ENCODE data around the gene RHOG. TPM values are rescaled to one million over a fixed set of nuclear protein-coding genes. Genes with fewer than 3 reads are reported as not detected.

The RHOG gene
- total and polyA plus RNA-seq, 8 donors, result 5.9 to 101 (median 34.0) TPM

DNA sequence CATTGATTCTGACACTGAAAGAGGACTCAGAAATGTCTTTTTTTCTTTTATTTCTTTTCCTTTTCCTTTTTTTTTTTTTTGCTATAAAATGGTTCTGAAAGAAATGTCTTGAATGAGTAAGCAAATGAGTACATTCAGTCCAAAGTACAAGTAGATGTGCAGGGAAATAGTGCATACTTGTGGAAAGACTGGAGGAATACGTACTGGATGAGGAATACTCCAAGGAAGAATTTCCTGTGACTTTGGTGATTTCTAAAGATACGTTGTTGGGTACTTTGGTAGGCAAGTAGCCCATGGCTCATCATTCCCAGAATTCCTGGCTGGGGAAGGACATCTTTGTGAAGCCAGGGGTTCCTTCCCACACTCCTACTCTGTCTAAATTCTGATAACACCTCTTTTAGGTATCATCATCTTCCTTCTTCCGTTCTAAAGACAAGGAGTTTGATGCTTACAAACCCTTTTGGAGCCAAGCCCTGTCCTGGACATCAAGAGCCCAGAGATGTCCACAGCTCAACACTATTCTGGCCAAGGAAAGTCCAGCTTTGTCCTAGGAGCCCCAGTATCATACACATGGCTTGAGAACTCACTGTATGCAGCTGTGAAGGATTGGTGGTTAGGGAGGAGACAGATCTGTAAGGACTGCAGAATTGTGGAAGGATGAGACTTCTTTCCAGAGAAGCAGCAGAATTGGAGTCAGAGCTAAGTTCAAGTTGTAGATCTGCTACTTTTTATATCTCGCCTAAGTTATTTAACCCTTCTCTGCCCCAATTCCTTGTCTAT, 38.6 kb downstream of the RHOG start:
- no peaks in the 10 kb centered on the region for H3K9me3 ChIP-seq
- no peak for TF ChIP-seq POLR2AphosphoS5 (IDR thresholded peaks at IDR 0.05)
- TF ChIP-seq EP300 (IDR thresholded peaks at IDR 0.05), result no peak
- no peak for TF ChIP-seq POLR2A (IDR thresholded peaks at IDR 0.05)
- TF ChIP-seq, protein P1, sequence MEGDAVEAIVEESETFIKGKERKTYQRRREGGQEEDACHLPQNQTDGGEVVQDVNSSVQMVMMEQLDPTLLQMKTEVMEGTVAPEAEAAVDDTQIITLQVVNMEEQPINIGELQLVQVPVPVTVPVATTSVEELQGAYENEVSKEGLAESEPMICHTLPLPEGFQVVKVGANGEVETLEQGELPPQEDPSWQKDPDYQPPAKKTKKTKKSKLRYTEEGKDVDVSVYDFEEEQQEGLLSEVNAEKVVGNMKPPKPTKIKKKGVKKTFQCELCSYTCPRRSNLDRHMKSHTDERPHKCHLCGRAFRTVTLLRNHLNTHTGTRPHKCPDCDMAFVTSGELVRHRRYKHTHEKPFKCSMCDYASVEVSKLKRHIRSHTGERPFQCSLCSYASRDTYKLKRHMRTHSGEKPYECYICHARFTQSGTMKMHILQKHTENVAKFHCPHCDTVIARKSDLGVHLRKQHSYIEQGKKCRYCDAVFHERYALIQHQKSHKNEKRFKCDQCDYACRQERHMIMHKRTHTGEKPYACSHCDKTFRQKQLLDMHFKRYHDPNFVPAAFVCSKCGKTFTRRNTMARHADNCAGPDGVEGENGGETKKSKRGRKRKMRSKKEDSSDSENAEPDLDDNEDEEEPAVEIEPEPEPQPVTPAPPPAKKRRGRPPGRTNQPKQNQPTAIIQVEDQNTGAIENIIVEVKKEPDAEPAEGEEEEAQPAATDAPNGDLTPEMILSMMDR (IDR thresholded peaks at IDR 0.05), result no peak
- H3K36me3 ChIP-seq, result no peaks in the 10 kb centered on the region
- H3K27me3 ChIP-seq, result no peaks in the 10 kb centered on the region
- H3K4me1 ChIP-seq, result peaks cover 5 to 9% (median 9%) of the 10 kb centered on the region in 4 donors
- no peak overlapping the region for H3K27ac ChIP-seq
- WGBS, 5 donors, result 63 to 81% (median 71%) methylated on average over 4 of the region's 4 CpGs
- intact Hi-C loops (cut with DNase I; ENCODE audit: low total_unique reads), result no loop called here
- H3K4me3 ChIP-seq, result no peak overlapping the region
- no peak for DNase-seq

DNA sequence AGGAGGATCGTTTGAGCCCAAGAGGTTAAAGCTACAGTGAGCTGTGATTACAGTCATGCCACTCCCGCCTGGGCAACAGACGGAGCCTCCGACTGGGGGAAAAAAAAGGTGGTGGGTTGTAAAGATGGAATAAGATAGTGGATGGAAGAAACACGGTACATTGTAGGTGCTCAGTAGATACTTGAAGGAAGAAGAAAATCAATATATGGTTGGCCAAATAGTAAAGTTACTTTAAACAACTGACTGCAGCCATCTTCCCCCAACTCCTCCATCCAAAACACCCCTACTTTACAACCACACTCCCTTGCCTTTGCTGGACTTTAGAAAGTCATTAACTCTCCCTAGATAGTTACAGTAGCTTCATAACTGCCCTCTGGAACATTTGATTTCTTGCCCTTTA, 40.9 kb downstream of the RHOG start:
- no peak overlapping the region for H3K27ac ChIP-seq
- H3K9me3 ChIP-seq, result no peaks in the 10 kb centered on the region
- H3K27me3 ChIP-seq, result no peaks in the 10 kb centered on the region
- peaks cover 15 to 29% (median 26%) of the 10 kb centered on the region in 4 donors for H3K4me1 ChIP-seq
- intact Hi-C loops (cut with DNase I; ENCODE audit: low total_unique reads), result no loop called here
- 74 to 91% (median 86%) methylated on average over 4 to 5 of the region's 5 CpGs for WGBS, 5 donors
- DNase-seq, result no peak
- no peaks in the 10 kb centered on the region for H3K36me3 ChIP-seq
- TF ChIP-seq POLR2A (IDR thresholded peaks at IDR 0.05) (no peak), POLR2AphosphoS5 (IDR thresholded peaks at IDR 0.05) (no peak), EP300 (IDR thresholded peaks at IDR 0.05) (no peak)
- TF ChIP-seq, protein P1 (IDR thresholded peaks at IDR 0.05), result no peak
- no peak overlapping the region for H3K4me3 ChIP-seq

DNA sequence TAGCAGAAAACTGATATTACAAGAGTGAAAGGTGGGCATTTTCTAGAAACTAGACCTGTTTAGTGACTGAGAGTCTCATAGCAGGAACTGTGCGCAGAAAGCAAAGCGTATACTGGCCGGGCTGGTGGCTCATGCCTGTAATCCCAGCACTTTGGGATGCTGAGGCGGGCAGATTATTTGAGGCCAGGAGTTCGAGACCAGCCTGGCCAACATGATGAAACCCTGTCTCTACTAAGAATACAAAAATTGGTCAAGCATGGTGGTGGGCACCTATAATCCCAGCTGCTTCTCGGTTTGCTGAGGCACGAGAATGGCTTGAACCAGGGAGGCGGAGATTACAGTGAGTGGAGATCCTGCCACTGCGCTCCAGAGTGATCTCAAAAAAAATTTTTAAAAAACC, 41.6 kb downstream of the RHOG start:
- no peak overlapping the region for H3K4me3 ChIP-seq
- no peaks in the 10 kb centered on the region for H3K27me3 ChIP-seq
- peaks cover 0 to 7% (median 3%) of the 10 kb centered on the region in 4 donors for H3K36me3 ChIP-seq
- TF ChIP-seq, protein P1 (IDR thresholded peaks at IDR 0.05), result no peak
- TF ChIP-seq EP300 (IDR thresholded peaks at IDR 0.05) (no peak), POLR2A (IDR thresholded peaks at IDR 0.05) (no peak), POLR2AphosphoS5 (IDR thresholded peaks at IDR 0.05) (no peak)
- DNase-seq, result no peak
- intact Hi-C loops (cut with DNase I; ENCODE audit: low total_unique reads), result no loop called here
- H3K4me1 ChIP-seq, result peaks cover 15 to 36% (median 30%) of the 10 kb centered on the region in 4 donors
- peak overlapping the region in 2 of 5 donors; percentile 97 to 98 for H3K27ac ChIP-seq
- no peaks in the 10 kb centered on the region for H3K9me3 ChIP-seq
- 90 to 97% (median 94%) methylated on average over 9 of the region's 9 CpGs for WGBS, 5 donors

DNA sequence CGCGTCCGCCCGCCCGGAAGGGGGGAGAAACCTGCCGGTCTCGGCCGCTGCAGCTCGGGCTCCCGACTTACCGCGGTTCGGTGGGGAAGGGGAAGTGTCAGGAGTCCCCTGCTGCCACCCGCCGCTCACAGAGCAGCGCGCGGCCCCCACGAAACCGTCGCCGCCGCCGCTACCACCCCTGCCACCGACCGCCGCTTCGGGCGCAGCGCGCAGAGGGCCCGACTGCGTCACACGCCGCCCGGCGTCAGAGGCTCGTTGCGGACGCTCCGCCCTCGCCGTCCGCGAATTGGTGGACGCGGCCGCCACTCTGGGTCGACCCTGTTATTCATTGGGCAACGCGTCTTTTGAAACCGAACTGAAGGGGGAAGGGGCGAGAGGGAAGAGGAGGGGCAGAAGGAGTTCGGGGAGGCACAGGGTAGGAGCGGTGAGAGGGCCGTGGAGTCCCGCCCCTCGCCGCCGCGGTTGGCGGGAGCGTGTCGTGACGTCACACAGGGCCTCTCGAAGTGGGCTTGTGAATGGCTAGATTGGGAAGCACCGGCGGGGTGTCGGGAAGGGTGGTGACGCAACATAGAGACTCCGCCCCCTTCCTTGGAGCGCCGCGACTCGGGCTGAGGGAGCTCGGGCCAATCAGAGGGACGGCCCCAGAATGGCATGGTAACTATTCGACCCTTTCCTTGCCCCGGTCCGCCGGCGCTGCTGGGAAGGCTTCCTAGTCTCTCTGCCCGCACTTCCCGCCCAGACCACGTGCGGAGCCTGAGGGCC, 43.2 kb downstream of the RHOG start, which contains the start of gene NUP98:
Gene NUP98 (minus strand): TSS at position 226 of the 762 bp plus-strand sequence. CDS start 15,437 bp downstream, outside the sequence.
- no peaks in the 10 kb centered on the region for H3K9me3 ChIP-seq
- TF ChIP-seq EP300 (IDR thresholded peaks at IDR 0.05) (no peak), POLR2AphosphoS5 (IDR thresholded peaks at IDR 0.05) (peak; percentile 99 to 100 (median 100)), POLR2A (IDR thresholded peaks at IDR 0.05) (peak in 2 of 4 donors; percentile 83 to 95)
- TF ChIP-seq, protein P1 (IDR thresholded peaks at IDR 0.05), result no peak
- peak within 1 kb of the TSS; percentile 93 to 98 (median 97) for H3K27ac ChIP-seq
- H3K27me3 ChIP-seq, result no peaks in the 10 kb centered on the region
- peak; percentile 100 for DNase-seq
- 0 to 1% (median 1%) methylated on average over 41 to 86 of the region's 86 CpGs for WGBS, 5 donors
- peak within 1 kb of the TSS; percentile 76 to 85 (median 82) for H3K4me3 ChIP-seq
- H3K36me3 ChIP-seq, result peaks cover 12 to 23% (median 19%) of the 10 kb centered on the region in 4 donors
- intact Hi-C loops (cut with DNase I; ENCODE audit: low total_unique reads), result no loop called here
- peaks cover 15 to 44% (median 33%) of the 10 kb centered on the region in 4 donors for H3K4me1 ChIP-seq

Measured in stomach (tissue), 9 donors.